HG02798 (cell line): ENCODE measurements around the gene EVPL.
"Not testable (repeated sequence)": the region's sequence is repeated elsewhere in the genome, so short reads cannot be mapped to it uniquely, and the experiment has no call there.

Experiments
- ATAC-seq: cut with Tn5 transposase; IDR thresholded peaks from one replicate; pipeline ENCODE4 v1.9.1; 2021; ENCODE audit warnings: mild to moderate bottlenecking; ENCODE audit not compliant: unreplicated experiment, poor library complexity

The EVPL gene

GRCh38 chr17:76048711-76049110 lies 21.6 kb upstream of the EVPL start:
- ATAC-seq, result no peak

DNA sequence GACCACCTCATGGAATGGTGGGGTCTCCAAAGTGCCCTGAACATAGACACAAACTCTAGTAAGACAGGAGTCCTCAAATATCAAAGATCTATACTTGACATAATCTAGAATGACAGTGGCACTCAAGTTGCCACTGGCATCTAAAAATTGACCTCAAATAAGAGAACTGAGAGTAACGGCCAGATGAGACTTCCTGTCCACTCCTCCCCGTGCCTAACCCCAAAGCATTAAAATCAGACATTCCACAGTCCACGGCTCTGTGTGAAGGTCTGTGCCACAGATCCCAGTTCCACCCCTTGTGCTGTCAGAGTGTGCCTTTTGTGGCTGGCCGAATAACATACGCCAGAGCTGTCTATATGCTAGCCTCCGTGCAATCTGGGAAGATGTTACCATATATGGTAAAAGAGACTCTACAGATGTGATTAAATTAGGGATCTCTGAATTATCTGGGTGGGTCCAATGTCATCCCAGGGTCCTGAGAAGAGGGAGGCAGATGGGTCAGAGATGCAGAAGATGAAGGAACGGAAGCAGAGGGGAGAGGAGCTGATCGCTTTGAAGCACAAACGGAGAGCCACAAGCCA lies 21.0 kb upstream of the EVPL start:
- no peak for ATAC-seq

DNA sequence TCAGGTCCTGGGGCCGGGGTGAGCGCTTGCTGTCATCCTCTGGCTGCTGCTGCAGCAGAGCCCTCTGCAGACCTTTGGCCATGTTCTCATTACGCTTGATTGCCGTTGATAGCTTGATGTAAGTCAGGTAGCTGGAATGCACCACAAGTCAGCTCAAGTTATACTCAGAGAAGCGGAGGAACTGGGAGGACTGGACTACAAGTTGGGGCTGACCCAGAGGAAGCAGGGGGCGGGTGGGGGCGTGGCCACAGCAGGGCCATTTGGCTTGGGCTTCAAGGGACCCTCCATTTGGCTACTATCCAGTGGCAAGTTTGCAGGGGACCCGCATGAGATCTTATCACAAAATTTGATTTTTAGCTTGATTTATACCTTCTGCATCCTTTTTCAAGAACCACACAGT lies 19.0 kb upstream of the EVPL start:
- ATAC-seq, result no peak

GRCh38 chr17:76044475-76045007 lies 17.4 kb upstream of the EVPL start:
- not testable (repeated sequence) for ATAC-seq

- not testable (repeated sequence) for ATAC-seq
These were observed 15.8 kb upstream of the EVPL start for GRCh38 chr17:76042868-76043267.

GRCh38 chr17:76040376-76040775 lies 13.3 kb upstream of the EVPL start:
- no peak for ATAC-seq

- no peak for ATAC-seq
These were observed 12.0 kb upstream of the EVPL start for GRCh38 chr17:76039121-76039520.

- no peak for ATAC-seq
These were observed 10.9 kb upstream of the EVPL start for GRCh38 chr17:76038050-76038449.

GRCh38 chr17:76036497-76037261 lies 9.6 kb upstream of the EVPL start:
- ATAC-seq, result no peak

- no peak for ATAC-seq
These were observed 7.6 kb upstream of the EVPL start for GRCh38 chr17:76034428-76035350.

DNA sequence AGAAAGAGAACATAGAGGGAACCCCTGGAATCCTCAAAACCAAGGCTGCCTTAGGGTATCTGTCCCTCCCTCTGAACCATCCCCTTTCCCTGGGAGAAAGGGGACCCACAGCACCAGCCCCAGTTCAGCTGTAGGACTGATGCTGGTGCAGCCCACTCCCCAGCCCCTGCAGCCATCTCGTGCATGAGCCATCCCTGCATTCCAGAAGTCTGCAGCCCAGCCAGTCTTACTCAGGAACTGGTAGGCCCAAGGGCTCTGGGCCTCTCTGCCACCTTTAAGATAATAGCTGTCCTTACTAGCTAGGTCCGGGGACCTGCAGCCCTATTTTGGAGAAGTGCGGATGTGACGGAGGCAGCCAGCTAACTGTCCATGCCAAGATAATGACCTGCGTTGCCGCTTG lies 6.0 kb upstream of the EVPL start:
- ATAC-seq, result no peak

DNA sequence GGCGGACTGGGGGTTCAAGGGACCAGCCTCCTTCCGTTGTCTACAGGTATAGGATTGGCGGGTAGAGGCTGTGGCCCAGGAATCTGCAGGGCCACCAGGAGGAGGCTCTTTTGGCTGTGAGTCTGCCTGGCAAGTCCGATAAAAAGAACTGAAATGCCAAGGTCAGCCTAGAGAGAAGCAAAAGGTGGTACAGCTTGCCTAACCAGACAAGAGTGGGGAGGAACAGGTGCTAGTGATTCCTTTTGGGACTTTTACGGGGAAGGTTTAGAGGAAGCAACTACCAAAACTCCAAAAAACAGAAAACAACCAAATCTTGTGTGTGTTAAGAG lies 5.6 kb upstream of the EVPL start:
- no peak for ATAC-seq

GRCh38 chr17:76032073-76032779 lies 5.1 kb upstream of the EVPL start:
- ATAC-seq, result no peak

GRCh38 chr17:76026714-76027158 lies 370 bp downstream of the EVPL start:
- no peak for ATAC-seq

- ATAC-seq, result no peak
These were observed 1.8 kb downstream of the EVPL start for GRCh38 chr17:76025294-76025693.

GRCh38 chr17:76024353-76024752 lies 2.8 kb downstream of the EVPL start:
- ATAC-seq, result no peak

DNA sequence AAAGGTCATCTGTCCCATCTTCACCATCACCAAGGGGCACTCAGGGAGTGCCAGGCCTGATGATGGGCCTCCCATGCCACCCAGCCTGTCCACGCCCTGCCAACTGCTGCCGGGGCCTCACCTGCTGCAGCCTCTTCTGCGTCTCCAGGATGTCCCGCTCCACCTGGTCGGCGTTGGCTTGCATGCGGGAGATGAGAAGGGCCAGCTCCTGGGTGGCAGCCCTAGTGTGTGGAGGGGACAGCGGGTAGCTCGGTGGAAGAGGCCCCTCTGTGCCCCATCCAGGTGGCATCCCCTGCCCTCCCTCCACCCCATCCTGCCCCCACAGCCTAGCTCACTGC lies 3.2 kb downstream of the EVPL start:
- ATAC-seq, result no peak

- ATAC-seq, result no peak
These were observed 3.9 kb downstream of the EVPL start for GRCh38 chr17:76022973-76023899.

- no peak for ATAC-seq
These were observed 4.8 kb downstream of the EVPL start for GRCh38 chr17:76022285-76022684.
